Mesodermal cell (in vitro differentiated cells): Measurements from ENCODE around the gene TBC1D4.

Source experiments
- H3K27ac ChIP-seq: 2 replicates; pipeline ENCODE4 v1.7.0; 2013; ENCODE audit warnings: mild to moderate bottlenecking, low read depth, low read length, moderate library complexity; ENCODE audit not compliant: severe bottlenecking
- H3K36me3 ChIP-seq: 2 replicates; pipeline ENCODE4 v1.7.1; 2013; ENCODE audit warnings: mild to moderate bottlenecking, low read length, moderate library complexity; ENCODE audit not compliant: control insufficient read depth, insufficient read depth
- H3K4me1 ChIP-seq: one replicate; pipeline ENCODE4 v1.7.1; 2013; ENCODE audit warnings: mild to moderate bottlenecking, low read length; ENCODE audit not compliant: insufficient read depth, control insufficient read depth, poor library complexity, severe bottlenecking
- H3K4me3 ChIP-seq: 2 replicates; pipeline ENCODE4 v1.7.0; 2013; ENCODE audit warnings: low read length, control low read depth, mild to moderate bottlenecking; ENCODE audit not compliant: insufficient read depth, poor library complexity, severe bottlenecking; ENCODE audit errors: extremely low read depth
- H3K9me3 ChIP-seq: 2 replicates; pipeline ENCODE4 v1.7.1; 2013; ENCODE audit warnings: mild to moderate bottlenecking, low read length, moderate library complexity; ENCODE audit not compliant: control insufficient read depth
- WGBS, 2 experiments: methylation state at CpG; one replicate each; pipeline ENCODE4 v1.1.5; 2013; ENCODE audit warnings: missing lambda C conversion rate in 2 of 2; ENCODE audit not compliant: insufficient coverage in 2 of 2; 5-methylcytosine and 5-hydroxymethylcytosine counted together

The TBC1D4 gene

GRCh38 chr13:75507027-75508001 lies 25.3 kb upstream of the TBC1D4 start:
- Histone ChIP-seq H3K9me3 (no peaks in the 10 kb centered on the region), H3K4me3 (no peak overlapping the region), H3K27ac (no peak overlapping the region), H3K4me1 (no peaks in the 10 kb centered on the region), H3K36me3 (no peaks in the 10 kb centered on the region)
- 92 to 95% methylated on average over 4 to 8 of the region's 10 CpGs for WGBS, 2 experiments

GRCh38 chr13:75506018-75506417 lies 24.0 kb upstream of the TBC1D4 start:
- Histone ChIP-seq H3K4me3 (no peak overlapping the region), H3K4me1 (no peaks in the 10 kb centered on the region), H3K27ac (no peak overlapping the region), H3K9me3 (no peaks in the 10 kb centered on the region), H3K36me3 (no peaks in the 10 kb centered on the region)
- WGBS, 2 experiments, result 100% methylated on average over 1 of the region's 1 CpG

GRCh38 chr13:75505327-75505726 lies 23.4 kb upstream of the TBC1D4 start:
- Histone ChIP-seq H3K36me3 (no peaks in the 10 kb centered on the region), H3K27ac (no peak overlapping the region), H3K4me1 (no peaks in the 10 kb centered on the region), H3K9me3 (no peaks in the 10 kb centered on the region), H3K4me3 (no peak overlapping the region)
- WGBS, 2 experiments, result 90 to 100% methylated on average over 1 to 2 of the region's 3 CpGs

GRCh38 chr13:75495938-75496337 lies 14.0 kb upstream of the TBC1D4 start:
- Histone ChIP-seq H3K4me1 (peaks cover 9% of the 10 kb centered on the region), H3K36me3 (no peaks in the 10 kb centered on the region), H3K27ac (no peak overlapping the region), H3K9me3 (no peaks in the 10 kb centered on the region), H3K4me3 (no peak overlapping the region)
- WGBS, 2 experiments, result 93 to 95% methylated on average over 3 to 4 of the region's 5 CpGs

GRCh38 chr13:75494491-75494890 lies 12.5 kb upstream of the TBC1D4 start:
- H3K4me3 ChIP-seq, result no peak overlapping the region
- H3K9me3 ChIP-seq, result no peaks in the 10 kb centered on the region
- 86 to 100% methylated on average over 1 of the region's 1 CpG for WGBS, 2 experiments
- peaks cover 9% of the 10 kb centered on the region for H3K4me1 ChIP-seq
- H3K36me3 ChIP-seq, result no peaks in the 10 kb centered on the region
- no peak overlapping the region for H3K27ac ChIP-seq

GRCh38 chr13:75493156-75493555 lies 11.2 kb upstream of the TBC1D4 start:
- Histone ChIP-seq H3K4me3 (no peak overlapping the region), H3K36me3 (no peaks in the 10 kb centered on the region), H3K4me1 (peaks cover 9% of the 10 kb centered on the region), H3K9me3 (no peaks in the 10 kb centered on the region), H3K27ac (no peak overlapping the region)

GRCh38 chr13:75492389-75492788 lies 10.4 kb upstream of the TBC1D4 start:
- Histone ChIP-seq H3K4me1 (peaks cover 9% of the 10 kb centered on the region), H3K27ac (no peak overlapping the region), H3K9me3 (no peaks in the 10 kb centered on the region), H3K4me3 (no peak overlapping the region), H3K36me3 (no peaks in the 10 kb centered on the region)
- 91 to 94% methylated on average over 4 to 5 of the region's 5 CpGs for WGBS, 2 experiments

GRCh38 chr13:75491376-75491775 lies 9.4 kb upstream of the TBC1D4 start:
- no peak overlapping the region for H3K27ac ChIP-seq
- H3K4me1 ChIP-seq, result peaks cover 9% of the 10 kb centered on the region
- WGBS, 2 experiments, result no CpG with 5 or more reads among the region's 2 CpGs
- H3K36me3 ChIP-seq, result no peaks in the 10 kb centered on the region
- no peak overlapping the region for H3K4me3 ChIP-seq
- no peaks in the 10 kb centered on the region for H3K9me3 ChIP-seq

GRCh38 chr13:75489502-75490263 lies 7.7 kb upstream of the TBC1D4 start:
- Histone ChIP-seq H3K27ac (no peak overlapping the region), H3K36me3 (no peaks in the 10 kb centered on the region), H3K4me3 (no peak overlapping the region), H3K4me1 (peaks cover 9% of the 10 kb centered on the region), H3K9me3 (no peaks in the 10 kb centered on the region)
- 75 to 97% methylated on average over 6 to 7 of the region's 10 CpGs for WGBS, 2 experiments

- Histone ChIP-seq H3K9me3 (no peaks in the 10 kb centered on the region), H3K27ac (peak overlapping the region; percentile 37), H3K36me3 (no peaks in the 10 kb centered on the region), H3K4me3 (no peak overlapping the region), H3K4me1 (peaks cover 5% of the 10 kb centered on the region)
- 93 to 97% methylated on average over 3 of the region's 5 CpGs for WGBS, 2 experiments
Observed at GRCh38 chr13:75486146-75487062, 4.4 kb upstream of the TBC1D4 start.
